Stimulated activated CD4-positive, alpha-beta T cell treated with anti-CD3 and anti-CD28 coated beads, Interleukin-1b, Interleukin-23, amount 100 ng/mL, for 4 hours (primary cell): ENCODE results near the gene ERICH6B.

ENCODE experiments used
- DNase-seq, 2 donors: peaks; one replicate each; pipeline ENCODE4 v3.0.0-alpha.2; 2020; ENCODE audit warnings: low read depth in 2 of 2

The ERICH6B gene

DNA sequence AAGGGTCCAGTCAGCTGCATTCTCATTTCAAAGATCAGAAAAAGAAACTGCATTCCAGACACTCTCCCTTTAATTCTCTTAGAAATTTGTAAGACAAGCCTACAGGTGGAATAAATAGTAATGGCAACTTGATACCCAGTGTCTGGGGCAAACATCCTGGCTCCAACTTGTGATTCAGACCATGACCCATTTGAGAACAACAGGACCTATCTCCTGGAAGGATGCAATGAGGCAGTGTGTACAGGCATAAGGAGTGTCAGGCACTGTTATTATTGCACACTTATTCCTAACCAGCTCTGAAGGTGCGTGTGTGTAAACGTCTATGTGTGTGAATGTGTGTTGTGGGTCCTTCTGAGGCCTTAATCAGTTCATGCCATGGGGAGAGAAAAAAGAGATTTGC, 13.9 kb downstream of the ERICH6B start:
- DNase-seq, result no peak

DNA sequence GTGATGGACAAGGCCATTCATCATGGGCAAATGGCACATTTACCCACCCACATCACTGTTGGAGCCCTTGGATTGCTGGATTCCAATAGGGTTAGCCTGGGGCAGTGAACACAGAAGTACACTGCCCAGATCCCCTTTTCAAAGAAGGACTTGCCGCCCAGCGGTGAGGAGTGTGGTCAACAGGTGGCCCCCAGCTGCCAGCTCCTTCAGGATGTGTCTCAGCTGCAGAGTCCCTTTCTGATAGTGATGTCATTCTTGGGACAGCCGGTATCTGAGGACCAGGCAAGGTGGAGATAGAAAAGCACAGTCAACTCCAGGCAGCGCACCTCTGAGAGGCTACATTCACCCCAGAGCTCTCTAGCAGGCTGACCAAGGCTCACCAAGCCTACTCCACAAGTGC, 16.9 kb downstream of the ERICH6B start:
- no peak for DNase-seq

DNA sequence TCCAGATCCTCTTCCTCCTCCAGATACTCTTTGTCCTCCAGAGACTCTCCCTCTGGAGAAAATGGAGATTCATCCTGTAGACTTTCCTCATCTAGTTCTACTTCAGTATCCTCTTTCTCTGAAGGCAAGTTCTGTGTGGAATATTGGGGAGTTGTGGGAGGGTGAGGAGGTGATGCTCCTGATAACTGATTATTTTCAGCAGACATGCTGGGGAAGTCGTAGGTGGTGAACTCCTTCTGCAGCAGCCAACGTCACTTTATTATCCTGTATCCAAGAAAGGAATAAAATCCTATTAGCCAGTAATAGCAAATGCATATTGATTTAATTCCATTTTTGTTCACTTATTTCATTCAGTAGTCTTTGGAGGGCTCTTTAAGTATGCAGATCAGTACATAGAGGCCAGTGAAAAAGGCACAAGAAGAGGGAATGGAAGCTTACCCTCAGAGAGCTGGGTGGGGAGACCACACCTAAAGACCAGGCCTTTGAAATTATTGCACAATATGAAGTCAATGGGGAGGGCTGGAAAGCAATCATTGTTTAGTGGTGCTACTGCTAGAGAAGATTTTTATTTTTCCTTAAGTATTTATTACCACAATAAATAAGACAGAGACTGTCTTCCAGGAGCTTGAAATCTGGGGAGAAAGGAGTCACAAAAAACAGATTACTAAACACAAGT, 18.6 kb downstream of the ERICH6B start:
- no peak for DNase-seq

DNA sequence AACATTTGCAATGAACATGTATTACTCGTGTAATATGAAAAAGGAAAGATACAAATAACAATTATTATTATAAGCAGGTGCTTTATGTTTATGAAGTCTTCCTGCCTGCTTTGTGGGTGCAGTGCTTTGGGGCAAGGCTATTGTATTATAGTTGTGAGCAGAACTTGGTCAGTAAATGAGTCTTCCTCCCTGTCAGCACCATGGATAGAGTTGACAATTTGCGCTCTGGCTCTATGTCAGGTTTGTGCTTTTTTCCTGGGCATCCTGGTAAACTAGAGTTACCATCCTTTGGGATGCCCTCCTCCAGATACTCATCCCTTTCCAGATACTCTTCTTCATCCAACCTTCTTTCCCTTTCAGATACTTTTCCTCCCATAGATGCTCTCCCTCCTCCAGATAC, 19.6 kb downstream of the ERICH6B start:
- no peak for DNase-seq

DNA sequence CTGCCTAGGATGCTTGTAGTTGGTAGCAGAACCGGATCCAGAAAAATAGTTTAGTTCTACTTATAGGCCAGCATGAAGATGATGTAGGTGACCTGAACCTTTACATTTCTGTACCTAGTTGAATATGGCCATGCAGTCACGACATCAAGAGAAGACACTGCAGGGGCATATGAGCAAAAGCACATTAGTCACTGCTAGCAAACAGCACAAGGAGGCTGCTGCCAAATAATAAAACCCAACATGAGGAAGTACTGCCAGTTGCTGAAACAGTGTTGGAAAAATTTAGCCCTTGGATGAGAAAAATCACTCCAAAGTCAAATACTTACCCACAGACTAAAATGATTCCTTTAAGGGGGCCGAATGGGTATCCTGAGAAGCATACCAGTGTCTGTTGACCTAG, 20.8 kb downstream of the ERICH6B start:
- DNase-seq, result no peak

DNA sequence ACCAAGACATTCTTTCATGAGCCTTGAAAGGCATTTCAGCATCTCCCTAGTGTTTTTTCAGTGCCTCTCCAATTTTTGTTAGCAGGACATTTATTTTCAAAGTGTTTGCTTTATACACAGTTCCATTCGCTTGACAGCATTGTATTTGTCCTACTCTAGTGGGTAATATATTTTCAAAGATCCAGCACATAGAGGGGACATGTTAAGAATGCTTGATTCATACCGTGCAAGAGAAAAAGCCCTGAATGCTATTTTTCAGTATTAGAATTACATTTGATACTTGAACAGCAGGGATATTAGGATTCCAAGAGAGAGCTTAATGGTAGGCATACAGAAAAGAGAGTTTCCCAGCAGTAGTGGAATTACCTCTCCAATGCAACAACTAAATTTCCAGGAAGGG, 21.3 kb downstream of the ERICH6B start:
- DNase-seq, result no peak

DNA sequence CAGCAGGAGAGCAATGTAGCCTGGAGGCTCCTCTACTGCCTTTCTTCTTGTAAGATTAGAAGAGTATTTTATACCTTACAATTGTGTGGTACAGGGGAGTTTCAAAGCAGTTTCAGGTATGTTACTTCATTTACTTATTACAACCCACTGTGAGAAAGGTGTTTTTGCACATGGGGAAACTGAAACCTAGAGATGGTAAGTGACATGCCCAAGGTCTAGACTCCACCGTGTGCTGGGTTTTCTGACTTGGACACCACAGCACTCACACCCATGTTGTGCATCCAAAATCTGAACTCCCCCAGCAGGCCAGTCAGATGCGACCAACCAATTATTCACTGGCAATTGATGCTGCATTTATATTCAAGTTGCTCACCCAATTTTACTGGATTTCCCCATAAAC, 22.8 kb downstream of the ERICH6B start:
- no peak for DNase-seq

DNA sequence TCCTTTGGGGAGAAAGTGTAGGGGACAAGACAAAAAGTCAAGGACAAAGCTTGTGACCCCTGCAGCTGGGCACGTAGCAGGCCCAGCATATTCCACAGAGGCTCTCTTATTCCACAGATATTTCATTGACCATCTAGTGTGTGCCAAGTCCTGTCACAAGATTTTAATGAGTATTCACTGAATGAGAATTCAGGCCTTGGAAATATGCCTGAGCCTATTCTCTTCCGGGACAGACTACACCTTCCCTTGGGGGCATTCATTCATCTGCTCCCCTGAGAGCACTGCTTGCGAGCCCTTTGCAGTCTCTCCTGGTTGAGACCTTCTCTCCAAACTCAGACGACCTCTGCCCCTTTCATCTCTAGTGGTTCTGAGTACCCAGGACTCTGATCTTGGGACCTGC, 25.5 kb downstream of the ERICH6B start:
- DNase-seq, result no peak

DNA sequence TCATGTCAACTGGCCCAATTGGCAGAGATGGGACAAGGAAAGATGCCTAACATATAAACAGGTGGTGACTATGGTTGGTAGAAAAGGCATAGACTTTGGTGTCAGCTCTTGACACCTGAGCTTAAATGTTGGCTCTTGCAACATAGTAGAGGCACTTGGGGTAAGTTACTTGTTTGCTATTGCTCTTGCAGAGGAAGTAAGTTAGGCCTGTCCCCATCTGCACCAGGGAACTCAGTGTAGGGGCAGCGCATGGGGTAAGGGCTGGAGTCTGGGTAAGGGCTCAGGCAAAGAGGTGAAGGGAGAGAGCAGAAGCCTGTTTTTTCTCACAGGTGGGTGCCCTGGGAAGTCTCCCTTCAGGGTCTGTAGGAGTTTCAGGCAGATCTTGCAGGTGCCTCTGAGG, 27.6 kb downstream of the ERICH6B start:
- no peak for DNase-seq

DNA sequence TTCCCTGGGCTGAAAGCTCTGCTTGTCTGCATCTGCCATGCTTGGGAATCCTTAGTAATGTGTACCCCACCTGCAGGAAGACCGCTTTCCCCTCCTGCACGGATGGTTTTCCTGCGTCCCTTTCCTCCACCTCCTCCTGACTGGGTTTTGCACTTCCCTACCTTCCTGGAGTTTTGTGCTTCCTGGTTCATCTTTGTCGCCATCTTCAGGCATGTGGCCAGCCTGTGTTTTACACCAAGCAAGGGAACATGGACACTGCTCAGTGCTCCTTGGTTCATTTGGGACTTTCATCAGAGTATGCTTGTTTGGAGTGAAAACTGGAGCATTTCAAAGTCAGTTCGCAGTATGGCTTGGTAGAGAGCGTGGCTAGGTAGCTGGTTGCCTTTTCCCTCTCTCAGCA, 30.7 kb downstream of the ERICH6B start:
- no peak for DNase-seq

DNA sequence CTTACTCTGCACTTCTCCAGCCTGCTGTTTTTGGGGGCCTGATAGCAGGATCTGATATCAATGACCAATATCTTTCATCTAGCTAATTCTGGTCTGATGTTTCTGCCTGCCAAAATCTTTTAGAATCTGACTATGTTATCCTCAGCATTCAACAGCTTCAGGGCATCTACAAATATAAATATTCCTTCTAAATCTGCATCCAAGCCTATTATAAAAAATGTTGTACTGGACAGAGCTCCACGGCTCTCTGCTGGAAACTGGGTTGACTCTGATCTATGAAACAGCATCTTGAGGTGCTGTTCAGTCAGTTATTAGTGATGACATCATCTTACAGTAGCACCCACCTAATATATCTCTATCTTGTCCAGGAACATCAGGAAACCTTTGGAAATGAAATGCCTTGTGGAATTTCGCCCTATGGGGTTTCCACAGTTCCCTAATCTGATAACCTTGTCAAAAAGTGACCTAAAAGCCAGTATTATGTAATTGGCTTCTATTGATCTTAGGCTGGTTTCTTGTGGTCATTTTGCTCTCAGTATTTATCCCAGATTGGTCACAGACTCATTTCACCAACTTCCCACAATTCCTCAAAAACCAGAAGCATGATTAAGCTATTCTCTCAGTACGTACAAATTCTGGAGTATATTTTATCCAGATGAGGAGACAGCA, 33.0 kb downstream of the ERICH6B start:
- DNase-seq, result no peak

DNA sequence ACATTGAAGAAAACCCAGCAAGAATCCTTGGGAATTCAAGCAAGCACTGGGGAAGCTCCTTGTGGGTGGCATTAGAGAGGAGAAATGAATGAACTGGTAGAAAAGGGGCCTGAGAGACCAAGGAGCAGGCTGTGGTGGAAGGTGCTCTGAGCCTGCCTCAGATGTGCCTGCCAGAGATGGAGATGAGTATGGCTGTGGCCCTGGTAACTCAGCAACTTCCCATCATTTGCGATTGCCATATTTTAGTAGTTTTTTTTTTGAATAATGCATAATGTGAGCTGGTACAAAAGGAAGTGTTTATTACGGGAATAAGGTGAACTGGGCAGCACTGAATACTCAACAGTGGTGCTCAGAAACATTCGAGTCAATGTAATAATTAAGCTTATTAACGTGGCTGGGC, 39.1 kb downstream of the ERICH6B start:
- DNase-seq, result no peak

DNA sequence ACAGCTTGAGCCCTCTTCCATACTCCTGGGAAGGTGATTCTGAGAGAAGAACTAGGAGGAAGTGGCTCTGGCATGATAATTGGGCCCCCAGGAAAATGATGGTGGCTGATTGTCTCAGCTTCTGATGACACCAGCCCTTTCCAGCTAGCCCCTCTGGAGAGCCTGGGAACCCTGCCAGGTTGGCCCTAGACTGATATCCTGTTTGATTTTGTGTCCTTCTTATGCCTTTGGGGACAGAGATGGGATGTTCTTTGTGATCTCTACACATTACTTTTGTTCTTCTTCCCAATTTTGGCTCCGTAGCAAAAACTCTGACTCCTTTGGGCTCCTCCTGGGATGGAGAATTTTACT, 39.7 kb downstream of the ERICH6B start:
- DNase-seq, result no peak

DNA sequence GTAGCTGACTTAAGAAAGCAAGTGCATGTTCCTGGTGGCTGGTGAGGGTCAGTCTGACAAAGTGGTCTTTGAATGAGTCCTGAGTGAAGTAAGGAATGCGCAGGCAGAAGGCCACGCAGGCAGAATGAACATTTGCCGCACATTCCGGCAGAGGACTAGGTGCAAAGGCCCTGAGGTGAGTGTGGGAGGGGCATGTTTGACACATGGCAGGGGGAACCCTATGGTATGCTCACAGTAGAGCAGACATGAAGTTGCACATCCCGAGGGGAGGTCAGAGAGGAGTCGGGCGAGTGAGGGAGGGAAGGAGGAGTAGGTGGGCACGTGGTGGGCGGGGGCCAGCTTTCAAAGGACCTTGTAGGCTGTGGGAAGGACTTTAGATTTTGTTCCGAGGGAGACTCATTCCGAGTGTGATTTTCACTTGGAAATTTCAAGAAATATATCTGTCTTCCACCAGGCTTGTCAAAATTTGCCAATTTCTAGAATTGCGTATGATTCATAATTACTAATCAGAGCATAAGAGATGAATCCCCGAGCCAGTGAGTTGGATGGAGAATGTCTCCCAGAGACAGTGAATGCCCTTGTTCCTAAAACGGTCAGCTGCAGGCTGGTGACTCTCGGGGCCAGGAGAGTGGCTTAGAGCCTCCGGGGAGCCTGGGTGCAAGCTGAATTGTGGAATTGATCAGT, 40.3 kb downstream of the ERICH6B start:
- no peak for DNase-seq

DNA sequence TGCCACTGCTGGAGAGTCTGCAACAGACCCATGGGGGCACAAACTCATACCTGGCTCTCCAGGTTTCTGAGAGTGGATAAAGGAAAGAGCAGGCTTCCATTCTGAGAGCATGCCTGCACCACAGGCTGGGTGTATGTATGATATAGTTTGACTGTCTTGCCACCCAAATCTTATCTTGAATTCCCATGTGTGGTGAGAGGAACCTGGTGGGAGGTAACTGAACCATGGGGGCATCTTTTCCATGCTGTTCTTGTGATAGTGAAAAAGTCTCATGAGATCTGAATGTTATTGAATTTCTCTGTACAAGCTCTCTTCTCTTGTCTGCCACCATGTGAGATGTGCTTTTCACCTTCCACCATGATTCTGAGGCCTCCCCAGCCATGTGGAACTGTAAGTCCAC, 50.2 kb downstream of the ERICH6B start:
- DNase-seq, result no peak

DNA sequence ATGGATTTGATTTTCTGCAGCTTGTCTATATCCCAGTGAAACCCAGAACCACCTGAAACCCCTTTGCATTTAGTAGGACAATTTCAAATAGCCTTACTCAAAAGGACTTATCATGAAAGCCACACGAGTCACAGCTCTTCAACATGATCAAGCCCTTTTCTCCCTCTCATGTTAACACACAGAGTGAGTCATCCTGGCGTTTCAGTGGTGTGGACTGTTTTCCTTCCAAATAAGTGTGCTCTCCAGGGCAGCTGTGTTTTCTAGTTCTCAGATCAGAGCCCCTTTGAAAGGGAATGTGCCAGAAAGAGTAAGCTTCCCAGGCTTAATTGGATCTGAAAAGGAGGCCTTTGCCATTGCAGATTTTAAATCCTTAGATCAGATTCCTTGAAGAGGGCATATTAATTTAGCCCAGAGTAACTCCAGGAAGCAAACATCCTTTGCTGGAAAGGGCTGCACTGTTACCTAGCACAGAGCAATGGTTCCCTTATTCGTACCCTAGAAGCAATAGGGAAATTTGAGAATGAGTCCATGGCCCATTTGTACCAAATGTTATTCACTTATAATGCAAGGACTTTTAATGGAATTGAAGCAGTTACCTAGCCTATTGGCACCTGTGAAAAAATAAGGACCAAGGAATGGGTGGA, 51.3 kb downstream of the ERICH6B start:
- no peak for DNase-seq

DNA sequence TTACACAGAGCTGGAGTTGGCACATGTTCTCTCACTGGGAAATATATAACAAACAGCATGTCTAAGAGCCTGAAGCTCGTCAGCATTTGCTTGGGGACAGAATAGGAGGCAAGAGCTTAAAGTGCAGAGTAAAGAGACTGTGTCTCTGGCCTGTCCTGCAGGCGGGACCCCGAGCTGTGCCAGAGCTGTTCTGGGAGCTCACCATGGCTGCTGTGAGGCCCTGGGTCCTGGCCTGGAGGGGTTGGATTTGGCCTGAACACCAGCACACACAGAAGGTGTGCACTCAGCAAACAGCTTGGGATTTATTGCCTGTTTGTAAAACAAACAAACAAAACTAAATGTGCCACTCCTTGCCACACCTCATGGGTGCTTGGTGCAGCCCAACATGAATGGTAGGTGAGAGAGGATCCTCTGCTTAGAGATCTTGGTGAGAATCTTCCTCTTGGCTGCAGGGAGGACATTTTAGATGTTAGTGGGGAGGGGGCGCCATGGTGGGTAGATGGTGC, 60.9 kb downstream of the ERICH6B start:
- DNase-seq, result no peak

DNA sequence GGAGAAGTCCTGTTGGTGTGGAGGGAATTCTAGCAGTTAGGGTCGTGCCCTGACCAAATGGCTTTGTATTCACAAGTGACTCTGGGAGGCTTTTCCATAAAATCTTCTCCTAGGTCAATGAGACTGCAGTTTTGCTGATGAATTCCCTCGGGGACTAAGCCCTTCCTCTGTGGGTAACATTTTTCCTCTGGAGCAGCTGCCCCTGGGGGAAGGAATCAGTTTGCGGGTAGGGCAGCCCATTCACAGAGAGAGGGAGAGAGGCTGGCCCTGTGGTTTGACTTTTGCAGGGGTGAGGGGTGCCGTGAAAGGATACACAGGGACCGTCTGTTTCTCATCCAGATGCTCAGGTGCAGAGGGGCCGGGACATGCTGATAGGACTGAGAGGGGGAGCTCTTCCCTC, 67.3 kb downstream of the ERICH6B start:
- DNase-seq, result no peak

DNA sequence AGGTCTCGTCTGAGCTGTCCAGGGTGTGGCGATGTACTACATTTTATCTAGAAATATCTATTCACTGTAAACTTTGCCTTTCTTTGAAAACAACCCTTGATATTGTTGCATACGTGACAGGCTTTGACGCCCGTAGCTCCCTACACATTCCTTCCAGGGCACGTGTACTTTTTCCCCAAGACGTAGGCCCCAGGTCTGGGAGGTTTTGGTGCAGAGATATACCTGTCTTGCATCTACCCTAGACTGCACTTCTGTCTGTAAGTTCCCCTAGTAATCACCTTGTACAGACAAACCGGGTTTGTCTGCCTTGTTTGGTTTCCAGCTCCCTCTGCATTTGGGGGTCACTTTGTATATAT, 69.2 kb downstream of the ERICH6B start:
- no peak for DNase-seq

DNA sequence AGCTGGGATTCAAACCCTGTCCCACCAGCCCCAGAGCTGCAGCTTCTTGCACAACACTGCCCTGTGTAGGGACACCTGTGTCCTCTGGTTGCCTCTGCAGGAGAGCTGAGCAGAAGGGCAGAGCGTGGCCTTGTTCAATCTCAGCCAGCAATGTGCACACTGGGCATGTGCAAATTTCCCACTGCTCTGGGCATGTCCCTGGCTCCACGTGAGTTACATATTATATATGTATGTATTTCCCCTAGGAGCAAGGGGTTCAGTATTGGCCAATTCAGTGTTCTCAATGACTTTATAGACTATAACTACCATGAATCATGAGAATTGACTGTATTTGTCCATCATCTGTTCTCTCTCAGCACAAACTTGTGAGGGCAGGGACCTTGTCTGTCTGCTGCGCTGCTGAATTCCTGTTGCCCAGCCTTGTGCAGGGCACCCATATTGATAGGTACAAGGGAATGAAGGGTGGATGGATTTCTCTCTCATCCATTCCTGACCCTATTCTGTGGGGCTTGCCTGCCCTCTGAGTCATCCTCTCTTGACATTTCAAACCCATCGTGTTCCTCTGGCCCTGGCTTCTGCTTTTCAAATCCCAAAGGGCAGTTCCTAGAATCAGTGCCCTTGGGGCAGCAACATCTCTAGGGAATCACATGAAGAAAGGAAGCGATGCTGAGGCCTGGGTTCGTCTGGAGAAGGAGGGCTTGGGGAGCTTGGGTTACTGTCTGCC, 69.7 kb downstream of the ERICH6B start:
- no peak for DNase-seq

DNA sequence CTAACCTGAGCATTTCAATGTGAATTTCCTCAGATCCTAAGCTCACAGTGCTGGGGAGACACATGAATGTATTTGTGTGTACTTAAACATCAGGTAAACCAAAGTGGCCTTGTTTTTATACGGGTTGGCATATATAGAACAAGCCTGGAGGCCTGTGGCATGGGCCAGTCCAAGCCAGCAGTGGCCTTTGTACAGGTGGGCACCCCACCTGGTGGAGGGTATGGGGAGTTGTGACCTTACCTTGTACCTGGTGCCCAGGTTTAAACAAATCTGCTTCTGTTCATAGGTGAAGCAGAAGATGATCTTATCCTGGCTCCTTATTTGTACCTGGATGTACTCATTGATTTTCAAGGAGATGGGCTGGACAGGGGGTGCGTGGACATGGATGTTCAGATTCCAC, 71.0 kb downstream of the ERICH6B start:
- no peak for DNase-seq

DNA sequence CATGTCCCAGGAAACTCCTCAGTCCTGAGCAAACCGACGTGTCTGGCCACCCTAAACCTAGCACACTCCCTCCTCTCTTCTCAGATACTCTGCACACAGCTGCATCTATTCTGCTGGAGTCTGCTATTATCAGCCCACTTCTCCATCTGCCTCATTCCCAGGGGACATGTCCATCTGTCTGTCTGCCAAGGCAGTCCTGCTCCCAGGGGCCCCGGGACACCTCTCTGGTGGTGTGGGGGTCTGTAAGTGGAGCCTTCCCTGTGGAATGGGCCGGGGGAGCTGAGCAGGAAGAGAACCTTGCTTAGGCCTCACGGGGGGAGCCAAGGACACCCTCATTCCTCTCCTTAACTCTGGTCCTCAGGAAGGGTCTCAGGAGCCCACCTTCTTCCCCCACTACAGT, 72.7 kb downstream of the ERICH6B start:
- no peak for DNase-seq
